Adrenal gland (tissue), 5 donors: ENCODE data around the gene RPL28.

Experiments
- POLR2A ChIP-seq, 2 donors: fragments of 450-650 bp; IDR thresholded peaks; one replicate each; pipeline ENCODE4 v1.6.1; 2017; ENCODE audit warnings: antibody characterized with exemption in 2 of 2, mild to moderate bottlenecking in 2 of 2, moderate library complexity in 1 of 2
- TF ChIP-seq, protein P1 (sequence below), 6 experiments: fragments of 450-650 bp in 4 of 6; fragments of 200-600 bp in 2 of 6; sonication (generic) in 1 of 6; IDR thresholded peaks; 1 replicate in 5 of 6; 2 replicates in 1 of 6; pipeline versions ENCODE4 v1.5.1 to v1.8.0; 2016 to 2021; ENCODE audit warnings: antibody characterized with exemption in 6 of 6, mild to moderate bottlenecking in 2 of 6, moderate library complexity in 1 of 6
- donor health status: DM: no; HTN: no; CAD: no.

DNA sequence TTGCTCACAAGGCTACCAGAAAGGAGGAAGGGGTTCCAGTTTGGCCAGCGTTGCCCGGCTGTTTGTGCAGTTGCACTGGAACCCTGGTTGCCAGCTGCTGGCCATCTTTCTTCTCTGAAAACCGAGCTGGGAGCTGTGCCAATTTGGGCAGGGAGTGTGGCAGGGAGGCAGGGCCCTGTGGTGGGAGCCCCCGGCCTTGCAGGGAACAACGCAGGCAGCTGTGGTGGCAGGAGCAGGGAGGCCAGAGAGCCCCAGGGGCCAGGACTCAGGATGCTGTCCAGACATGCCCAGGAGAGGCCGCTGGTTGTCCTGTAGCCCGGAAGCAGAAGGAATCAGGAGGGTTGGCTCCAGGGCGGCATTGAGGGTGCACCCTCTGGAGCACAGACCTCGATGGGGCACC is 41.3 kb upstream of the RPL28 start:
- TF ChIP-seq, protein P1, sequence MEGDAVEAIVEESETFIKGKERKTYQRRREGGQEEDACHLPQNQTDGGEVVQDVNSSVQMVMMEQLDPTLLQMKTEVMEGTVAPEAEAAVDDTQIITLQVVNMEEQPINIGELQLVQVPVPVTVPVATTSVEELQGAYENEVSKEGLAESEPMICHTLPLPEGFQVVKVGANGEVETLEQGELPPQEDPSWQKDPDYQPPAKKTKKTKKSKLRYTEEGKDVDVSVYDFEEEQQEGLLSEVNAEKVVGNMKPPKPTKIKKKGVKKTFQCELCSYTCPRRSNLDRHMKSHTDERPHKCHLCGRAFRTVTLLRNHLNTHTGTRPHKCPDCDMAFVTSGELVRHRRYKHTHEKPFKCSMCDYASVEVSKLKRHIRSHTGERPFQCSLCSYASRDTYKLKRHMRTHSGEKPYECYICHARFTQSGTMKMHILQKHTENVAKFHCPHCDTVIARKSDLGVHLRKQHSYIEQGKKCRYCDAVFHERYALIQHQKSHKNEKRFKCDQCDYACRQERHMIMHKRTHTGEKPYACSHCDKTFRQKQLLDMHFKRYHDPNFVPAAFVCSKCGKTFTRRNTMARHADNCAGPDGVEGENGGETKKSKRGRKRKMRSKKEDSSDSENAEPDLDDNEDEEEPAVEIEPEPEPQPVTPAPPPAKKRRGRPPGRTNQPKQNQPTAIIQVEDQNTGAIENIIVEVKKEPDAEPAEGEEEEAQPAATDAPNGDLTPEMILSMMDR (IDR thresholded peaks at IDR 0.05): no peak
- TF ChIP-seq POLR2A (IDR thresholded peaks at IDR 0.05): no peak
